HUES6 (cell line): ENCODE results near the gene CDC42EP2.

Experiments
- H3K27ac ChIP-seq: 2 replicates; pipeline ENCODE4 v1.7.0; 2013; ENCODE audit warnings: low read depth, mild to moderate bottlenecking, low read length, inconsistent platforms
- H3K27me3 ChIP-seq: 2 replicates; pipeline ENCODE4 v1.6.1; 2013; ENCODE audit warnings: low read length; ENCODE audit not compliant: control insufficient read depth, insufficient read depth
- H3K36me3 ChIP-seq: 2 replicates; pipeline ENCODE4 v1.6.1; 2013; ENCODE audit warnings: low read length; ENCODE audit not compliant: control insufficient read depth, insufficient read depth
- H3K4me1 ChIP-seq: 2 replicates; pipeline ENCODE4 v1.6.1; 2013; ENCODE audit warnings: low read length; ENCODE audit not compliant: control insufficient read depth, insufficient read depth
- H3K4me3 ChIP-seq: 2 replicates; pipeline ENCODE4 v1.5.1; 2013; ENCODE audit warnings: low read depth, low read length
- H3K9ac ChIP-seq: one replicate; pipeline ENCODE4 v1.6.1; 2013; ENCODE audit warnings: mild to moderate bottlenecking, low read length
- H3K9me3 ChIP-seq: 2 replicates; pipeline ENCODE4 v1.6.1; 2013; ENCODE audit warnings: low read depth, low read length; ENCODE audit not compliant: control insufficient read depth, insufficient read depth

The CDC42EP2 gene, protein sequence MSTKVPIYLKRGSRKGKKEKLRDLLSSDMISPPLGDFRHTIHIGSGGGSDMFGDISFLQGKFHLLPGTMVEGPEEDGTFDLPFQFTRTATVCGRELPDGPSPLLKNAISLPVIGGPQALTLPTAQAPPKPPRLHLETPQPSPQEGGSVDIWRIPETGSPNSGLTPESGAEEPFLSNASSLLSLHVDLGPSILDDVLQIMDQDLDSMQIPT

GRCh38 chr11:65314501-65315203, at the start of gene CDC42EP2:
Gene CDC42EP2 (plus strand): TSS chr11:65314866. CDS start chr11:65320899, 6,033 bp downstream.
- Histone ChIP-seq H3K4me1 (peaks cover 28% of the 10 kb centered on the region), H3K27me3 (peaks cover 26% of the 10 kb centered on the region), H3K27ac (peak within 1 kb of the TSS; percentile 61; the same call in 1 of the 2 replicates), H3K36me3 (no peaks in the 10 kb centered on the region), H3K9ac (peak within 1 kb of the TSS; percentile 63), H3K9me3 (no peaks in the 10 kb centered on the region), H3K4me3 (peak within 1 kb of the TSS; percentile 92)

DNA sequence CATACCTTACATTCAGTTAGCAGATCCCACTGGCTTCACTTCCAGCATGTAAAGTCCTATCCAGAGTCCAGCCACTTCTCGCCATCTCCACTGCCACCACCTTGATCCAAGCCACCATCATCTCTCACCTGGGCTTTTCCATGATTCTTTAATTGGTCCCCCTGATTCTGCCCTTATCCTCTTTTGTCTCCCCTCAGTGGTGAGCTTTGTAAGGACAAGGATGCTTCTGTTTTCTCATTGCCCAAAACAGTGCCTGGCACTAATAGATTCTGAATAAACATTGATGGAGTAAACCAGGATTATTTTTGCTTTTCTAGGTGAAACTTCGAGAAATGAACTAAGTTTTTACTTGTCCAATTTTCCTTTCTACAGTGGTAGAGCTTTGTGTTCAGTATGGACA, 48.5 kb upstream of the CDC42EP2 start:
- H3K9ac ChIP-seq, result no peak overlapping the region
- H3K27ac ChIP-seq, result no peak overlapping the region
- peaks cover 55% of the 10 kb centered on the region for H3K36me3 ChIP-seq
- H3K4me1 ChIP-seq, result peaks cover 4% of the 10 kb centered on the region
- no peak overlapping the region for H3K4me3 ChIP-seq
- H3K9me3 ChIP-seq, result no peaks in the 10 kb centered on the region
- no peaks in the 10 kb centered on the region for H3K27me3 ChIP-seq

GRCh38 chr11:65274735-65275682, 39.7 kb upstream of the CDC42EP2 start:
- no peaks in the 10 kb centered on the region for H3K9me3 ChIP-seq
- no peaks in the 10 kb centered on the region; the same call in 1 of the 2 replicates for H3K4me1 ChIP-seq
- no peak overlapping the region for H3K9ac ChIP-seq
- H3K27me3 ChIP-seq, result no peaks in the 10 kb centered on the region
- peaks cover 73% of the 10 kb centered on the region for H3K36me3 ChIP-seq
- no peak overlapping the region for H3K4me3 ChIP-seq
- H3K27ac ChIP-seq, result no peak overlapping the region

GRCh38 chr11:65275906-65276305, 38.8 kb upstream of the CDC42EP2 start:
- peaks cover 73% of the 10 kb centered on the region for H3K36me3 ChIP-seq
- no peak overlapping the region for H3K9ac ChIP-seq
- H3K4me3 ChIP-seq, result no peak overlapping the region

GRCh38 chr11:65277631-65278277, 36.9 kb upstream of the CDC42EP2 start:
- Histone ChIP-seq H3K36me3 (peaks cover 75% of the 10 kb centered on the region), H3K9ac (no peak overlapping the region), H3K27ac (no peak overlapping the region), H3K9me3 (no peaks in the 10 kb centered on the region), H3K4me1 (no peaks in the 10 kb centered on the region; the same call in 1 of the 2 replicates), H3K4me3 (no peak overlapping the region), H3K27me3 (no peaks in the 10 kb centered on the region)

More at GRCh38 chr11:65275906-65276305, 38.8 kb upstream of the CDC42EP2 start:
- Histone ChIP-seq H3K27ac (no peak overlapping the region), H3K9me3 (no peaks in the 10 kb centered on the region), H3K4me1 (no peaks in the 10 kb centered on the region; the same call in 1 of the 2 replicates), H3K27me3 (no peaks in the 10 kb centered on the region)

DNA sequence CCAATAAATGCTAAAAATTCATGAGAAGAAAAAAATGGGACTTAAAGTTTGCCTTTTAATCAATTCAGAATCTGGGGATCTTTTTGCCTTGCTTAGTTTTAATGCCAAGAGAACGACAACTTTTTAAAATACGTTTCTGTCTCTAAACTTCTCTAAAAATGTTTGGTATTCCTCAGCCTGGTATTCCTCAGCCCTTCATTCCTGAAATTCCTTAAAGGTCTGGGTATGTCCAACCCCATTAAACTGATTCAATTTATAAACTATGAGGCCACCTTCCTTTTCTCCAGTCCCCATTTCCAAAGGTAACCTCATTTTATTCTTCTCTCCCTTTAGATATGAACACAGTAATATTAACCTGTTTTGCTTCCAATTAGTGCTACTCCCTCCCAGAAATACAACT, 36.3 kb upstream of the CDC42EP2 start:
- no peak overlapping the region for H3K4me3 ChIP-seq
- no peaks in the 10 kb centered on the region for H3K27me3 ChIP-seq
- peaks cover 81% of the 10 kb centered on the region for H3K36me3 ChIP-seq
- no peak overlapping the region for H3K9ac ChIP-seq
- H3K4me1 ChIP-seq, result no peaks in the 10 kb centered on the region; the same call in 1 of the 2 replicates
- H3K27ac ChIP-seq, result peak overlapping the region; percentile 61; the same call in 1 of the 2 replicates
- H3K9me3 ChIP-seq, result no peaks in the 10 kb centered on the region

DNA sequence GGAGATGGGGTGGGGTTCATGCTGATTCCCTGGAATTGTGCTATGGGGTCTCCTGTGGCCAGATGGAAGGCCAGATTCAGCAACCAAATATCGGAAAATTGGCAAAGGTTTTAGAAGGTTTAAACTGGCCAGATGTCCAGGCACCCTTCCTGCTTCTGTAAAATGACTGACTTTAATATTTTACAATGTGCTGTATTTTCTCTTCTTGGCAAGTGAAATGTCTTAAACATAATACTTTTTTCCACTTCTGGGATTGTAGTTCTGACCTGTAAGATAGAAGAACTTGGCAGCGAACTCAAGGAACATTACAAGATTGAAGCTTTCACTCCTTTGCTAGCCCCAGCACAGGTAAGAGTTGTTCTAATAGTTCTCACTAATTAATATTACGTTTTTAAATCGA, 35.4 kb upstream of the CDC42EP2 start:
- Histone ChIP-seq H3K36me3 (peaks cover 89% of the 10 kb centered on the region), H3K27ac (no peak overlapping the region), H3K9ac (no peak overlapping the region), H3K4me1 (no peaks in the 10 kb centered on the region; the same call in 1 of the 2 replicates), H3K27me3 (no peaks in the 10 kb centered on the region), H3K4me3 (no peak overlapping the region), H3K9me3 (no peaks in the 10 kb centered on the region)

DNA sequence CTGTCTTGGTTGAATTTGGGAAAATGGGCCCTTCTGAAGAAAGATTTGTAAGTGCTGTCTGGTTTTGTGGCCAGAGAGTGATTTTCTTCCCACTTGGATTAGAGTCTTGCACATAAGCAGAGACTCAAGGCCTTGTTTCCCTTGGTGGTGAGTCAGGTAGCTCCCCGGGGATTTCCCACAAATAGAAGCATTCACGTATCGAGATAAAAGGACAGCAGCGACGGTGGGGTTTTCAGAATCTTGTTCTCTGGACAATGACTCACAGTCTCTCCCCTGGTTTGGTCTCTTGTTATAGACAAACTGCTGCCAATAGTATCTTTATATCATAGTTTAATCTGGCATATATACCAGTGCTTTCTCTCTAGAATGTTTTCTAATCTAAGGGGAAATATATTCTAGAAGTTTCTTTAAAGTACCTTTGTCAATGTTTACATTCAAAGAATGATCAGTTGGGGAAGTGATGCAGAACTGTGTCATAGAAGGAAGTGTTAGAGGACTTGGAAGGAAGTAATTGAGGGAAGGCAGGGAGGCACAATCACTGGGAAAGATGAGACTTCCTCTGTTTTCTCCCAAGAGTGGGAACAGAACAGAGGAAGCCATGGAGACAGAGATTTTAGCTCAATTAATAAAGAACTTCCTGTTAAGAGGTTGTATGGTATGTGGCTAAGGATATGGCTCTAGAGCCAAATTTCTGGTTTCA, 34.8 kb upstream of the CDC42EP2 start:
- H3K27ac ChIP-seq, result no peak overlapping the region
- no peak overlapping the region for H3K9ac ChIP-seq
- no peaks in the 10 kb centered on the region; the same call in 1 of the 2 replicates for H3K4me1 ChIP-seq
- H3K36me3 ChIP-seq, result peaks cover 95% of the 10 kb centered on the region
- no peaks in the 10 kb centered on the region for H3K9me3 ChIP-seq
- H3K4me3 ChIP-seq, result no peak overlapping the region
- H3K27me3 ChIP-seq, result no peaks in the 10 kb centered on the region

DNA sequence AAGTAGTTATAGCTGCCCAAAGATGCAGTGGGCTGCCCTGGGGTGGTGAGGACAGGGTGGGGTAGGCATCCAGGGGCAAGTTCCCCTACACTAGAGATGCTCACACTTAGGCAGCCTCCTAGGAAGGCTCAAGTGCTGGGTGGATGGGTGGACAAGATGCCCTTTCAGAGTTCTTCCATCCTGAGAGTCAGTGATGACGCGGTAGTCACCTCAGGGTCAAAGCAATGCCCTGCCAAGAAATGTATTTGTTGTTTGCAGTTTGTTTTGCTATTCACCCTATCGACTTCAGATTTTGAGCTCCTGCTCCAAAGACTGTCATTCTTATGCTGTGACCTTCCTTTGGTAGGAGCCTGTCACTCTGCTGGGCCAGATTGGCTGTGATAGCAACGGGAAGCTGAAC, 34.0 kb upstream of the CDC42EP2 start:
- Histone ChIP-seq H3K9me3 (no peaks in the 10 kb centered on the region), H3K4me1 (no peaks in the 10 kb centered on the region; the same call in 1 of the 2 replicates), H3K9ac (no peak overlapping the region), H3K27me3 (no peaks in the 10 kb centered on the region), H3K36me3 (peaks cover 98% of the 10 kb centered on the region), H3K4me3 (no peak overlapping the region), H3K27ac (no peak overlapping the region)

- Histone ChIP-seq H3K27ac (no peak overlapping the region), H3K36me3 (peaks cover 95% of the 10 kb centered on the region), H3K4me1 (peaks cover 5% of the 10 kb centered on the region; the same call in 1 of the 2 replicates), H3K27me3 (no peaks in the 10 kb centered on the region), H3K9ac (no peak overlapping the region), H3K4me3 (no peak overlapping the region), H3K9me3 (no peaks in the 10 kb centered on the region)
These were observed 28.0 kb upstream of the CDC42EP2 start for GRCh38 chr11:65286686-65287085.
